IPS DF 4.7 (cell line): ENCODE results near the gene VSIG10.
"Not testable (repeated sequence)": the region's sequence is repeated elsewhere in the genome, so short reads cannot be mapped to it uniquely, and the experiment has no call there.

ENCODE experiments used
- DNase-seq: peaks from one replicate; pipeline ENCODE4 v3.0.0-alpha.2; 2013; ENCODE audit warnings: low spot score; ENCODE audit errors: extremely low read depth

The VSIG10 gene

DNA sequence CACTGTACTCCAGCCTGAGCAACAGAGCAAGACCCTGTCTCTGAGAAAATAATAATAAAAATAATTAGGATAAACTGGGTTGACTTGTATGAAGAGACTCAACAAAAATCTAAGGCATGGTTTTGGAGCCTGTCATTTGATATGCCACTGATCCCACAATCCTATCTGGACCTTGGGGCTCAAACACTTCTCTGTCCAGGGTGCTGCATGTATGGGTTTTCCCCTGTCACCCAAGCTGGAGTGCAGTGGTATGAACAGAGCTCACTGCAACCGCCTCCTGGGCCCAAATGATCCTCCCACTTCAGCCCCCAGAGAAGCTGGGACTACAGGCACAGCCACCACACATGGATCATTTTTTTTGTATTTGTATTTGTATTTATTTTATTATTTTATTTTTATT, 5.3 kb upstream of the VSIG10 start:
- DNase-seq: no peak

DNA sequence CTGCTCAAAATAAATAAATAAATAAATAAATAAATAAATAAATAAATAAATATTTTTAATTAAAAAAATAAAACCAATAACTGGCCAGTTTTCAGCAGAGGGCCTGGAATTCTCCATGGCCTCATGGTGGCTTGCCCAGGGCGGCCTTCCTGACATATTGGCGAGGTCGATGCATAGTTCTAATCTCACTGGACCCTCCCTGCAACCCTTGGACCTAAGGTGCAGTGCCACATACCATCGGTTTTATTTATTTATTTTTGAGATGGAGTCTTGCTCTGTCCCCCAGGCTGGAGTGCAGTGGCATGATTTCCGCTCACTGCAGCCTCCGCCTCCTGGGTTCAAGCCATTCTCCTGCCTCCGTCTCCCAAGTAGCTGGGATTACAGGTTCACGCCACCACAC, 3.9 kb upstream of the VSIG10 start:
- no peak for DNase-seq

DNA sequence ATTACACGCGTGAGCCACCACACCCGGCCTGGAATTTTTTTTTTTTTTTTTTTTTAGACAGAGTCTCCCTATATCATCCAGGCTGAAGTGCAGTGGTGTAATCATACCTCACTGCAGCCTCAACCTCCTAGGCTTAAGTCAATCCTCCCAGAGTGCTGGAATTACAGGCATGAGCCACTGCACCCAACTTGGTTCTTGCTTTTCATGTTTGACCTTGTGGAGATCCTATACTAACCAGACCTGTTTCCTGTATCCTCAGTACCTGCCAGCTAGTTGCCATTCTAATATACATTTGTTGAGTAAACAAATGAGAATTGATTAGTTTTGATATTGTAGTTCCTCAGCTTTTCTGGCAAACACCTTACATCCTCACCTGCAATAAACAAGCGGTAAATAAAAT, 3.2 kb upstream of the VSIG10 start:
- DNase-seq: no peak

DNA sequence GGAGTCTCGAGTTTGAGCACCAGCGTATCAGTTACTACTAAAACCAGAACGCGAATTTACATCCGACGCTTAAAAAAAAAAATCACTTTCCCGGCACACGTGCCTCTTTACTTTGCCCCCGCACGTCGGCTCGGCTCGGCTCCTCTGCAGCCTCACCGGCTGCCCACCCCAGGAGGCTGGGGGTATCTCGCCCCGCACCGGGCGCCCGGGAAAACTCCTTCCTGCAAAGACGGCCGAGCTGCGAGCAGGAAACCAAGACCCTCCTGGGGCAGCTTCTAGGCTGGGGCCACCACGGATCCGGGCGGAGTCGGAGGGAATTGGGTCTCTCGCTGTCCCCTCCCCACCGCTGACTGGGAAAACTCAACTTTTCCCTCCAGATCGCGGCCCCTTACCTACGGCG, 610 bp downstream of the VSIG10 start:
- no peak for DNase-seq

DNA sequence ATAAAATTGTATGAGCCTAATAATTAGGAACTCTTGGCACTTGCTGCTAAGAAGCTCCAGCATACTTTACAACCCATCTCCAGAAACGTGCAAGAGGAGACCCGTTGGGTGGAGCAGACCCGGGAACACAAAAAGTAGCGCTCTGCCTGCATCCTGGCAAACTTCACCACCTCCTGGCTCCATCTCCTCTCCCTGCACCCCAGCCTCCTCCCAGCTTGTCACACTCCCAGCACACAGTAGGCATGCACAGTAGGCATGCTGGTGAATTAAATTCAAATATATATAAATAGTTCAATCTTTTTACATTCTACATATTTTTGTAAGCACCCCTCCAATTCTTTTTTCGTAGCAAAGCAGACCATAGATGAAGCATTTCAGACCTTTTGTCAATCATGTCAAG, 1.2 kb downstream of the VSIG10 start:
- no peak for DNase-seq

DNA sequence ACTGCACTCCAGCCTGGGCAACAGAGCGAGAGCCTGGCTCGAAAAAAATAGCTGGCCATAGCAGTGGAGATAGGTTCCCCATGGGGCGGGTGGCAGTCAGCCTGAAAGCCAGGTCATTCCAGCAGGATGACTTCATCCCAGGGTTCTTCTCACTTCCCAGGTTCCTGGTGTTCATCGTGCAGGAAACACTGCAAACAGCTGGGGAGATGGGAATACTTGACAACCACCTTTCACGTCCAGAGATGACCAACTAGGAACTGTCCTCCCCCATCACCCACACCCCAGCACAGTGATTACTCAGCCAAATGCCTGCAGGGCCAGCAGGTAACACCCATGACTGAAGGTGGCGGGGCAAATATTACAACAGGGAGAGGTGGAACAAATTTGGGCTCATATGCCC, 1.7 kb downstream of the VSIG10 start:
- no peak for DNase-seq

DNA sequence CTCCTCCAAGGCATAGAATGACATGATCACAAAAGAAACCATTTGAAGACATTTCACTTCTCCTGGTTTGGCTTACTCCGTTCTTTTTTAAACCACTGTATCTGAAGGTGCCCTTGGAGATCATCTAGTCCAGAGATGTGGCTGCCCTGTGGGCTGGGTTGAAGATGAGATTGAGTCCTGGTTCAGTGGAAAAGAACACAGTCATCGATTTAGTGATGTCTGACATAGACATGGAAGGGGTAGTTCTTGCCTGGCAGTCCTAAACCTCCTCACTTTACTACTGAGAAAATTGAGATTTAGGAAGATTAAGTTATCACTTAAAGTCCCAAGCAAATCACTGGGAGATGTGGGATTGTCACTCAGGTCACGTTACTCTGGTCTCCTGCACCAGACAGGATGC, 2.8 kb downstream of the VSIG10 start:
- DNase-seq: no peak

DNA sequence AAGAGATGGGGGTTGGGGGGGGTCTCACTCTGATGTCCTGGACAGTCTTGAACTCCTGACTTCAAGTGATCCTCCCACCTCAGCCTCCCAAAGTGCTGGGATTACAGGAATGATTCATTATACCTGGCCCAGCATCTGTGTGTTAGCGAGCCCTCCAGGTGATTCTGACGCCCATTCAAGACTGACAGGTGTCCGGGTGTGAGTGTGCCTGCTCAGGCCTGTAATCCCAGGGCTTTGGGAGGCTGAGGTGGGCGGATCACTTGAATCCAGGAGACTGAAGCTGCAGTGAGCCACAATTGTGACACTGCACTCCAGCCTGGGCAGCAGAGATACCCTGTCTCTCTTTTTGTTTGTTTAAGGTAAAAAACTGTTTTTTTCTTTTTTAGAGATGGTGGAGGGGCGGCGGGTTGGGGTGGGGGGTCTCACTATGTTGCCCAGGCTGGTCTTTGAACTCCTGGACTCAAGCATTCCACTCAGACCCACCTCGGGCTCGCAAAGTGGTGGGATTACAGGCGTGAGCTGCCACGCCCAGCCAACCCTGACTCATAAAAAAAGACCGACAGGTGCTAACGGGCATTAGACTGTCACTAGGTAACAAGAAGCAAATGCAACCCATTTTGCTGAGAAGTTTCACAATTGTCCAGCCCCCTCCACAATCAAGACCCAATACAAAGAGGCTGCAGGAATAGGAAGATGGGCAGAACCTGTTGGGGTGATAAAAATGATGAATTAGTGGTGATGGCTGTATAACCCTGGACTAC, 4.7 kb downstream of the VSIG10 start:
- no peak for DNase-seq

DNA sequence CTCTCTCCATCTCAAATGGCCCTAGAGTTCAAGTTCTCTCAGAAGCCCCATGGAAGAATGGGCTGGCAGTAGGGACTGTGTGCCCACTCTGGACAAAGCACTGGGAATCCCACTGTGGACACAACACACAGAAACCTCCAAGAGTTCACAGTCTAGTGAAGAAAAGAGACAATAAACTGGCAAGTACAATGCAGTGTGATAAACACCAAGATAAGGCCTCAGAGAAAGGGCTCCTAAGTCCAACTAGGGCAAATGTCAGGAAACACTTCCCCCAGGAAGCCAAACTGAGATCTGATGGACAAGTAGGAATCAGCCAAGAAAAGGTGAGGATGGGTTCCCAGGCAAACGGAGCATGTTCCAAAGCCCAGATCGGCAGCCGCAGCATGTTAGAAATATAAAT, 5.4 kb downstream of the VSIG10 start:
- no peak for DNase-seq

DNA sequence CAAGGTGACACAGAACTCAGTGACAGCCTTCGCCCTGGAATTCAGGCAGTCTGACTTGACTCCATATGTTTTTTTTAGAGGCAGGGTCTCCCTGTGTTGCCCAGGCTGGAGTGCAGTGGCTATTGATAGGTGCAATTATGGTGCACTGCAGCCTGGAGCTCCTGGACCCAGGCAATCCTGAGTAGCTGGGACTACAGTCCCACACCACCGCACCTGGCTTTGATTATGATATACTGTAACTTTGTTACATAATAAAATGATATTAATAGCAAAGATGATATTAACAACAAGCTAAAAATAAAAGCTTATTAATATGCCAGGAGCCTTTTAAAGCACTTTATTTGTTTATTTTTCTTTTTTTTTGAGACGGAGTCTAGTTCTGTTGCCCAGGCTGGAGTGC, 9.8 kb downstream of the VSIG10 start:
- no peak for DNase-seq

DNA sequence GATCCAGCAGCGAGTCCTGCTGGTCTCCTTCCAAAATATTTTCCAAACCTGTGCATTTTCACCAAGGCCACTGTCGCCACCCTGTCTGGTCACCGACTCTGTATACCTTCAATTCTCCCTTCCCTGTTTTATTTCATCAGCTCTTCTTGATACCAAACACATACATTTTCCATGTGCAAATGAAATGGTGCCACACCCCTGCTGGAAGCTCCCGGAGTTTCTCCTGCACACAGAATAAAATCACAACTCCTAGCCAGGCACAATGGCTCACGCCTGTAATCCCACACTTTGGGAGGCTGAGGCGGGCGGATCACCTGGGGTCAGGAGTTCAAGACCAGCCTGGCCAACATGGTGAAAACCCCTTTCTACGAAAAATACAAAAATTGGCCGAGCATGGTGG, 14.0 kb downstream of the VSIG10 start:
- DNase-seq: no peak

DNA sequence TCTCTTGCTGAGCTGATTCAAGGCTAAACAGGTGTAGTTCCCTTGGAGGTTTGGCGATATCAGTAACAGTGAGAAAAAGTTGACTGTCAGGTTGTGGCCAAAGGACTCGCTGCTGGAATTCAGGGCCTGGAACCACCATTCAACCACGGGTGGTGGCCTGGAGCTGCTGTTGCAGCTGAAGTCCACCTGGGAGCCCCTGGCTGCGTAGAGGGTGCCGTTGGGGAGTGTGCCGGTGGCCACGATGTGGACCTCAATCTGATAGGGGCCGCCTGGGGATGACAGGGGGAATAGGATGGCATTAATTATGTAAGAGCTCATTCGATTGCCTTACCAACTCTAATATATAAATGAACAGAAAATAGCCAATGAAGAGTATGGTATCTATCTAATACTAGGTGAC, 21.6 kb downstream of the VSIG10 start:
- no peak for DNase-seq

DNA sequence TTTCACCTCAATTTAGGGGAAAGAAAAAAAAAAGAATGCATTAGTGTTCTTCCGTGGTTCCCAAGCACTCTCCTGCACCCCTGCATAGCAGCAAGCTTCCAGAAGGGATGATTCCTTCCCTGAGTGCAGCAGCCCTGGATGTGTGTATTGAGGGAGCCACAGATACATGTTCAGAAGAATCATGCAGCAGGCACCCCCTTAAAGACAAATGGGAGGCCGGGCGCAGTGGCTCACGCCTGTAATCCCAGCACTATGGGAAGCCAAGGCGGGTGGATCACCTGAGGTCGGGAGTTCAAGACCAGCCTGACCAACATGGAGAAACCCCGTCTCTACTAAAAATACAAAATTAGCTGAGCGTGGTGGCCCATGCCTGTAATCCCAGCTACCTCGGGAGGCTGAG, 22.3 kb downstream of the VSIG10 start:
- not testable (repeated sequence) for DNase-seq

DNA sequence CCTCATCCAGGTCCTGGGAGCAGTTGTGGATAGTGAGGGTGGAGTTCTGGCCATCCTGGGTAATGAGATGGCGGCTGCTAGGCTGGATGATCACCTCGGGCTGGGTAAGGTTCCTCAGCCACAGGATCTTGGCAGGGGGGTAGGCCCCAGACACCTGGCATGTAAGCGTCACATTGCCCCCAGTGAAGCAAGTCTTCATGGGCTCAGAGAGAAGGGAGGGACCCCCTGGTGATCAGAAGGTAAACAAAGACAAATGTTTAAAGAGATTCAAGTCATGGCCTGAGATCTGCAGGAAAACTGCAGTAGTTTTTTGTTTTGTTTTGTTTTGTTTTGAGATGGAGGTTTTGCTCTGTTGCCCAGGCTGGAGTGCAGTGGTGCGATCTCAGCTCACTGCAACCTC, 30.0 kb downstream of the VSIG10 start:
- no peak for DNase-seq

DNA sequence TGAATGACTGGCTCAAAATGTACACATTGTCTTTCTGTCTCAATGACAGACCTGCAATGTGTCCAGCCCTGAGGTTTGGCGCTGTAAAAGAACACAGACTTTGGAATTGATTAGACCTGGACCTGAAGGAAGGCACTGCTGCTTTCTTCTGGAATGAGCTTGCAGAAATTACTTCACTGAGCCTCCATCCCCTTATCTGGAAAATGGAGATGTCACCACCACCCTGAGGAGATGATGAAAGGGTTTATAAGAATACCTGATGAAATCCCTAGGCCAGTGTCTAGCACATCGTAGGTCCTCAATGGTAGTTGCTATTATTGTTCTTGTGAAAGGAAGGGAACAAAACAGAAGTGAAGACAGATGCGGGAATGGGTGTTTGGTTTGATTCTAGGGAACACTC, 33.2 kb downstream of the VSIG10 start:
- no peak for DNase-seq

DNA sequence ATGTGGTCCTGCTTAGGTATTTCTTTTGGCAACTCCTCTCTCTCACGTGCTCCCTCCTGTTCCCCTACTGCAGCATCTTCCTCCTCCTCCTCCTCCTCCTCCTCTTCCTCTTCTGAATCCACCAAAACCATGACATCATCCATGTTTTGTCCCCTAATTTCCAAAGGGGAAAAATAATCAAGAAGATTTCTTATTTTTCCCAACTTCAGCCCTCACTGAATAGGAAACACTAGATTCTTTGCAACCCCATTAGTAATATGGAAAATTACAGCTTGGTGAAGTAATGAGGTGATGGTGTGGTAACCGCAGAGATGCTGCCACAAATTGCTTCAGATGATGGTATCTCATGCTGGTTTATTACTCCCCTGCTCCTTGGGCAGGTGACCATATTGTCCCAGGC, 35.4 kb downstream of the VSIG10 start:
- DNase-seq: no peak

DNA sequence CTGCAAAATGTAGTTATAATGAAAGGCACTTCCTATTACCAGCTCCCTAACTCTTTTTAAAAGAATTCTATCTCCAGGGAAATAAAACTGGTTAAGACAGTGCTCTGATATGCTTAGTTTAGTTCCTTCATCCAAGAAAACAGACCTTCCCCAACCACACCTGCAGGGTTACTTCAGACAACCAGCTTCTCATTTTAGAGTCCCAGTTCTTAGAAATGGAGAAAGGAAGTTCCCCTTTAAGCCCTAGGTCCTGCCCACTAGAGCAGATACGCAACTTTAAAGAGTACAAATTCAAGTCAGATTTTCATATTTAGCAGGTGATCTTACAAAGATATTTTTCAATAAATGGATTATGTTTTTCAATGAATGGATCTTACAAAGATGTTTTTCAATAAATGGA, 38.4 kb downstream of the VSIG10 start:
- DNase-seq: no peak

DNA sequence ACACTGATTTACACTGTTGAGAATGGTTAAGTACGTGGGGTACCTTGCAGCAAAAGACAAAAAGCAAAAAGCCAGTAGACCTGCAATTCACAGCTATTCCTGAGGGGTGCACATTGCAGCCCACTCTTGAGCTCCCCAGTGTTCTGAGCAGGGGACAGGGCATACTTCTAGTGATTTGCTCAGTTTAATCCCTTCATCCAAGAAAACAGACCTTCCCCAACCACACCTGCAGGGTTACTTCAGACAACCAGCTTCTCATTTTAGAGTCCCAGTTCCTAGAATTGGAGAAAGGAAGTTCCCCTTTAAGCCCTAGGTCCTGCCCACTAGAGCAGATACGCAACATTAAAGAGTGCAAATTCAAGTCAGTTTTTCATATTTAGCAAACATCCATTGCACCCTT, 39.2 kb downstream of the VSIG10 start:
- no peak for DNase-seq

DNA sequence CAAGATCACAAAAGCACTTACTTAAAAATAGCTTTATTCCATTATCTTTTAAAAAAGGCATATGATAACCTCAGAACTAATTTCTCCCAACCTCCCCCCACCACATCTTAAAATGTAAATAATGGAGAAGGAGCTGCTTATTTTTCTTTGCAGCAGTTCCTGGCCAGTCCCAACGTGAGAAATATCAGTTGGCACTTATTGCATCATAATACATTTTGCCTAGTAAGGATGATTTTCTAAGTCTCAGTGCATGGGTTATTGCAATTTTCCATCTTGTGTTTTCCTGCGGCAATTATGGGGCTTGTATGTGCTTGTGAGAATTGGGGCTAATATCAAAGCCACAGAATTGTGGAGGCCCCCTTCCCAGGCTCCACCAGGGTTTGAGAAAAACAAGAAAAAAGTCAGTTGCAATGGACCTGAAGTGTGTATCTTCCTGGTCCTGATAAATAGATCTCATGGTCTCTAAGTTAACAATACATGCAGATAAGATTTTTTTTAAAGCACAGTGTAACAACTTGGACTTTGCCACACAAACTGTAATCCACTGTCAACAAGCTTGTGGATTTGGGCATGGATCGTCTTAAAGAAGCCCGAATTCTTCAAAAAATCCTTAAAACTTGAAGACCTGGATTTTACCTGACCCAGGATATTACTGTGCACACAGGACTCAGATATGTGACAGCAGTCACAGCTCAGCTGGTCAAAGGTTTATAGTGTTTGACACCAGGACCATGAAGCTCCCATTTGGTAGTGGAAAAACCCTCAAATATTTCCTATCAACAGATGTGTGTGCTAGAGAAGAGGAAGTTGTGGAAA, 40.0 kb downstream of the VSIG10 start:
- no peak for DNase-seq

DNA sequence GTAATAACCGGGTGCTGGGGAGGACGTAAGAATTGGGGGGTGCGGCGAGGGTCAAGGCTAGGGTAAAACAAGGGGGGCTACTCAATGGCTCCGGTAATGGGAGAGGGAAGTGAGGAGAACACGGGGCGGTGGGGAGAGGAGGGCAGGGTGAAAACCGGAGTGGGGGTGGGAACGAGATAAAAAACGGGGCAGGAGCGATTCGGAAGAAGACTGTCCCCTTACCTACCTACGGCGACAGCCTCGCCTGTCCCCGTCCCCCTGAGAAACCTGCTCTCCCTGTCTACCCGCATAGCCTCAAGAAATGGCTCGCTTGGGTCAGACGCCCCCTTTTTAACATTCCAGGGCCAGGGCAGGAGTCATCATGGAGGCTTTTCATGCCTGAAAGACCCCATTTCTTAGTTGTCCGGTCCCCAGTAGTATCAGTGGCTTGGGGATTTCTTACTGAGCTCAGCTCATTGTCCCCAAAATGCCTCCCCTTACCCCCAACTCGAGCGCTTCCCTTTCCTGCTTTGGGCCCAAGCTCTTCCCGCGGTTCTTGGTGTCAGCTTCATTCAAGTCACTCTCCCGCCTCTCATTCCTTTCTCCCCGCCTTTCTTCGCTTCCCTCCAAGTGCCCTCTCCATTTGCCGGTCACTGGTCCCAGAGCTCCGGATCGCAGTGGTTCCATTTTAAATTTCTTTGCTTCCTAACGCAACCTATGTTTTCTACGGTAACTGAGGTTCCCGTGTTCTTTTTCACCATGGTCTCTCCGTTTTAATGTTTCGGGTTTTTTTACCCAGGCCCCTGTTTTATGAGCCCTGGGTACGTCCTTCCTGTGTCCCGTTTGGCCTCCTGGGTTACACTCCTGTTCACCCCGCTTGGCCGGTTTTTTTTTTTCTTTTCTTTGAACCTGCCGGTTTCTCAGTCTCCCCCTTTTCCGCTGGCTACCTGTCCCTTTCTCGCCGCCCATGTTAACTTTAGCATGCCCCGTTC, 41.7 kb downstream of the VSIG10 start:
- DNase-seq: no peak

DNA sequence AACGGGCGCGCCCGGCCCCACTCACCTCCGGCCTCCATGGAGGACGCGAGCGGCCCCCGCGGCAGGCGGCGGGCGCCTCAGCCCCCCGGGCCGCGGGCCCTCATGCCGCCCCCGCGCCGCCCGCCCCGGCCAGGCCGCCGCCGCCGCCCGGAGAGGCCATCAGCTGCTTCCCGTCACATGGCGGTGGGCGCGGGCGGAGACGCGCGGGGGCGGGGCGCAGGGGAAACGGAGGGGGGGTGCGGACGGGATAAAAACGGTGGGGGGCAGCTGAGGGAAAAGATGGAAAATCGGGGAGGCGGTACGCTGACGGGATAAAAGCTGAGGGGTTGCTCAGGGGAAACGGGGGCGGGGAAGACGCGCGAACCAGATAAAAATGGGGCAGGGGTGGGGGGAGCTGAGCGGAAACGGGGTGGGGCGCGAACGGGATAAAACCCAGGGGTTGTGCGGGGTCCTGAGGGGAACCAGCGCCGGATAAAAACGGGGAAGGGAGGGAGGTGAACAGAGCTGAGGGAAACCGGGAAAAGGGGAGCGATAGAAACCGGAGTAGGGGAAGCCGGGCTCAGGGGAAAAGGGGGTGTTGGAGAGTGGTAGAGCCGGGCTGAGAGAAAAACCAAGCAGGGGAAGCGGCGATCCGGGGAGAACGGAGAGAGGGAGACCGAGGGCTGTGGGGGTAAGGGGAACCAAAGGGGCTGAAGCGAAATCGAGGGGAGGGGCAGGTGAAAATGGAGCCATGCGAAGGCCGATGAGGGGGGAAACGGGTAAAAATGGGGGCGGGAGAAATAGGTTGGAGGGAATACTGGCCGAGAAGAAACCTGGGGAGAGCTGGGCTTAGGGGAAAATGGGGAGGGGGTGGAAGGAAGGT, 42.6 kb downstream of the VSIG10 start, which contains the start of gene WSB2:
Gene WSB2 (minus strand): TSS at position 169 of the 862 bp plus-strand sequence. CDS start 131 bp downstream, at position 38.
- no peak for DNase-seq
